GM18498 (cell line): Measurements from ENCODE around the gene PTK6.
"Not testable (repeated sequence)": the region's sequence is repeated elsewhere in the genome, so short reads cannot be mapped to it uniquely, and the experiment has no call there.

Experiments
- ATAC-seq: cut with Tn5 transposase; IDR thresholded peaks from one replicate; pipeline ENCODE4 v1.9.1; 2021; ENCODE audit warnings: mild to moderate bottlenecking, moderate library complexity; ENCODE audit not compliant: unreplicated experiment

The PTK6 gene

DNA sequence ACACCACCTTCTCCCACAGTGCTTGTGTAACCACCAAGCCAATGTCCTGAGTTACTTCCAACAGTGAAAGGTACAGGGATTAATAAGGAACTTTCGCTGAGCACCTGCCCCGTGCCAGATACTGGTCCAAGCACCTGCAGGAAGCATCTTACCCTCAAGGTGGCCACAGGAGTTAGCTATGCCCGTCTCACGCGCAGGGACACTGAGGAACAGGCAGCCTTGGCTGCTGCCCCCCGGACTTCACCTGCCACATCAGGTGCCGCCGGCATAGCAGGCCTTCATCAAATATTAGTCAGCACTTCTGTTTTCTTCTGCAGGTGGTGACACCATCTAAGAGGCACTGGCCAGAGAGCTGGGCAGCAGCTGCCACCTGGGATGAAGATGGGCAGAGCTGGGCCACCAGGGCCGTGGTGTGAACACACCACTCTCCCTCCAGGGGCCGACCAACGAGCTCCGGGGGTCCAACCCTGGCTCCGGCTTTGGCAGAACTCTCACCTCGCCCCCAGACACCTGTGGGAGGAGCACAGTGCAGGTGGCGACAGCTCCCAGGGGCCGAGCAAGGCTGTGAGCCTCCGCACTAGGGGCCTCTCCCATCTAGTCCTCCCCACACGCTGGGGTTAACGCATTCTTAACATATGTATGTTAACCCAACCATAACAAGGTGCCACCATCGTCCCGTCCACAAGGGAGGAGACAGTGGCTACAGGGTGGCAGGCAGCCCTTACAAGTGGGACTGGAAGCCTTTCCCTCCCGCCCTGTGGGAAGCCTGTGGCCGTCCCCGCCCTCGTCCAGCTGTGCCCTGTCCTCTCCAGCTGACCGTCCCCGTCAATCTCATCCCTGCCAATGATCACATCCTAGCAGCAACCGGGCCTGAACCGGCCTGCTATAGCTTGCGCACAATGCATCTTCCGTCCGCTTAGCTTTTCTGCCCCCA lies 19.5 kb downstream of the PTK6 start:
- ATAC-seq: no peak

DNA sequence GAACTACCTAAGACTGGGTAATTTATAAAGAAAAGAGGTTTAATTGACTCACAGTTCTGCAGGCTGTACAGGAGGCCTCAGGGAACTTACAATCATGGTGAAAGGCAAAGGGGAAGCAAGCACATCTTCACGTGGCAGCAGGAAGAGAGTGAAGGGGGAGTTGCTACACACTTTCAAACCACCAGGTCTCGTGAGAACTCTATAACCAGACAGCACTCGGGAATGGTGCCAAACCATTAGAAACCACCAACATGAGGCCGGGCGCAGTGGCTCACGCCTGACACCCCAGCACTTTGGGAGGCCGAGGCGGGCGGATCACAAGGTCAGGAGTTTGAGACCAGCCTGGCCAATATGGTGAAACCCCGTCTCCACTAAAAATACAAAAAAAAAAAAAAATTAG lies 22.7 kb downstream of the PTK6 start:
- ATAC-seq: not testable (repeated sequence)

DNA sequence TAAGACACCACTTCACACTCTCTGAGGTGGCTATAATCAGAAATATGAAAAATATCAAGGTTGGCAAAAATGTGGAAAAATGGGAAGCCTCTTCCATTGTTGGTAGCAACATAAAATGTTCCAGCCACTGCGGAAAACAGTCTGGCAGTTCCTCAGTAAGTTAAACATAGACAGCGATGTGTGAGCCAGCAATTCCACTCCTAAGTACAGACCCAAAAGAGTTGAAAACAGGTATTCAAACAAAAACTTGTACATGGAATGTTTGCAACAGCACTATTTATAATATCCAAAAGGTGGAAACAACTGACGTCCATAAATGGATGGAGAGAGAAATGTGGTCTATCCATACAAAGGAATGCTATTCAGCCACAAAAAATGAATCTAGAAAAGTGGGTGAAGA lies 24.0 kb downstream of the PTK6 start:
- no peak for ATAC-seq

DNA sequence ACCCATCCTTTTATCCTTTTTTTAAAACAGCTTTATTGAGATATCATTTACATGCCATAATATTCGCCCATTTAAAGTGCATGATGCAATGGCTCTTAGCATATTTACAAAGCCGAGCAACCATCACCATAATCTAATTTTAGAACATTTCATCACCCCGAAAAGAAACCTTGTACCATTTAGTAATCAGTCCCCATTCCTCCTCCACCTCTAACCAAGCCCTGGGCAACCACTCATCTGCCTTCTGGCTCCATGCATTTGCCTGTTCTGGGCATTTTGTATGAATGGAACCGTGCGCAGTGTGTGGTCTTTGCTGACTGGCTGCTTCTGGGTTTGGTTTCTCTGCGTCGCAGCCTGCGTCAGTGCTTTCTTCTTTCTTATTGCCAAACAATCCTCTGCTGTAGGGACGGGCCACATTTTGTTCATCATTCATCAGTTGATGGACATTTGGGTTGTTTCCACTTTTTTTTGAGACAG lies 28.1 kb downstream of the PTK6 start:
- no peak for ATAC-seq

DNA sequence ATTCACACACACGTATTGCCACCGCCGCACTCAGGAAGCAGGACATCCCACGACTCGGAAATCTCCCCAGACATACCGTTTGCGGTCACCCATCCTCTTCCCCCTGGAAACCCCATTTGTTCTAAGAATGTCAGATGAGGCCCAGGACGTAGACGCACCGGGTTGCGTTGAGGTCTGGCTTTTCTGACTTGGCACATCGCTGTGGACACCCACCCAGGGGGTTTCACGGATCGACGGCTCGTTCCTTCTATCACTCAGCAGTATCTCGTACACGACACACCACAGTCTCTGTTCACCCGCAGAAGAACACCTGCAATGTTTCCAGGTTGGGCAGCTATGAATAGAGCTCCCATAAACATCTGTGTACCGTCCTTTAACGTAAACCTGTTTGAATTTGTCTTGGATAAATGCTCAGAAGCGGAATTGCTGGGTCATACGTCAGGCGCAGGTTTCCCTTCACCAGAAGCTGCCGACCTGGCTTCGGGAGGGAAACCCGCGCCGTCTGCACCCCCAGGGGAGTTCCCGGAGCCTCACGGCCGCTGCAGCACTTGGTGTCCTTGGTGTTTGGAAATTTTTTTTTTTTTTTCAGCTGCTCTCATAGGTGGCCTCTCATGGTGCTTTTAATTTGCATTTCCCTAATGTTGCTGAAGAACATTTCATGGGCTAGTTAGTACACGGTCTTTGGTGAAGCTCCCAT lies 29.0 kb downstream of the PTK6 start:
- ATAC-seq: no peak

DNA sequence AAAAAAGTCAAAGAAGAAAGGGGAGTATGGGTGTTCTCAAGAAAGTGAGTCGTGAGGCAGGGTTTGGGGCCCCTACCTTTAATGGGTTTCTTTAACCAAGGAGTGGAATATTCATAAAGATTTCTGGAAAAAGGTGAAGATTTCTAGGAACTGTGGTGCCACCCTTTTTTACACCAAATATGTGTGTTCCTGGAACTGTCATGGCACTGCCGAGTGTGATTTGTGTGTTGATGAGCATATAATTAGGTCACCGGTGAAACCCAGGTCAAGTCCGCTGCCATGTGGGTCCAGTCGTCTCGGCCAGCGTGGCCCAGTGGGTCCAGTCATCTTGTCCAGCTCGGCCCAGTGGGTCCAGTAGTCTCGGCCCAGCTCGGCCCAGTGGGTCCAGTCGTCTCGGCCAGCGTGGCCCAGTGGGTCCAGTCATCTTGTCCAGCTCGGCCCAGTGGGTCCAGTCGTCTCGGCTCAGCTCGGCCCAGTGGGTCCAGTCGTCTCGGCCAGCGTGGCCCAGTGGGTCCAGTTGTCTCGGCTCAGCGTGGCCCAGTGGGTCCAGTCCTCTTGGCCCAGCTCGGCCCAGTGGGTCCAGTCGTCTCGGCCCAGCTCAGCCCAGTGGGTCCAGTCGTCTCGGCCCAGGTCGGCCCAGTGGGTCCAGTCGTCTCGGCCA lies 30.0 kb downstream of the PTK6 start:
- no peak for ATAC-seq

DNA sequence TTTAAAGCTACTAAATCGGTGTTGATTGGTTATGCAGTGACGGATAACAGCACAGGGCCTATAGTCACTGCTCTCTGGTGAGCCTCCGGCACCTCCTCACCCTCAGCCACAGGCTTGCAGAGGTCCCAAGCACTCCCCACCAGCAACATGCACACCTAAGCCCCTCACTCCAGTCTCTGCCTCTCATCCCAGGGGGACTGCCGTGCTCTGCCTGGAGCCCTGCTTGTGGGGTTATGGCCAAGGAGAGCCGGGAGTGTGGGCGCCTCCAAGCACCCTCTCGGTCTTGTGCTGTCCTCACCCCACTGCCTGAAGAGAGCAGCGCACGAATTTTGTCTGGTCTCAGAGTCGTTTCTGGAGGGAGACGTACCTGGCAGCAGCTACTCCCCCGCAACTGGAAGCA lies 31.5 kb downstream of the PTK6 start:
- ATAC-seq: no peak

DNA sequence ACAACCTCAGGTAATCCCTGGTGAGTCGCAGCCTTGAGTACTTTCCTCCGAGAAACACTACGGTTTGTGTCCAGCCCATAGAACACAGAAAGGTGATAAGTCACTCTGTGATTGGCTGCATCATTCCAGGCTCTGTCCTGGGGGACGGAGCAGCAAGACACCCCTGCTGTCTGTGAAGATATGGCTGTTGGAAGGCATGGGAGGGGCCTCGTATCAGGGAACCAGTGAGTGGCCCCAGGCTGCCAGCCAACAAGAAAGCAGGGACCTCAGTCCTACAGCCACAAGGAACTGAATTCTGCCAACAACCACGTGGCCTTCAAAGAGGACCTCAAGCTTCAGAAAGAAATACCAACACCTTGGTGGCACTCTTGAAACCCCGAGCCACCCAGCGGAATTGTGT lies 31.9 kb downstream of the PTK6 start:
- ATAC-seq: no peak

DNA sequence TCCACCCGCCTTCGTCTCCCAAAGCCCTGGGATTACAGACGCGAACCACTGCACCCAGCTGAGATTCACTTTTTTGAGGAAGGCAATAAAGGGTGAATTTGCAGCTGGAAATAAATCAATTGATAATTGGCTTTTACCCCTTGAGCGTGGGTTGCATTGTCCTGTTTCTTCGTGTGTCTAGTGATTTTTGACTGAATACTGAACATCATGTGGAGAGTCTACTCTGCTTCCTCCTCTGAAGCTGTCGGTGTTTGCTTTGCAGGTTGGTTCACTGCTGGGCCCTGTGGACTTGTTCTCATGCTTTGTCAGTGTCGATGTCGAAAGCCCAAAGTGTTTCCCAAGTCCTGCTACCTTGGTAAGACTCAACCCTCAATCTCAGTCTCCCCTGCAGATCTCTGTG lies 32.5 kb downstream of the PTK6 start:
- no peak for ATAC-seq

DNA sequence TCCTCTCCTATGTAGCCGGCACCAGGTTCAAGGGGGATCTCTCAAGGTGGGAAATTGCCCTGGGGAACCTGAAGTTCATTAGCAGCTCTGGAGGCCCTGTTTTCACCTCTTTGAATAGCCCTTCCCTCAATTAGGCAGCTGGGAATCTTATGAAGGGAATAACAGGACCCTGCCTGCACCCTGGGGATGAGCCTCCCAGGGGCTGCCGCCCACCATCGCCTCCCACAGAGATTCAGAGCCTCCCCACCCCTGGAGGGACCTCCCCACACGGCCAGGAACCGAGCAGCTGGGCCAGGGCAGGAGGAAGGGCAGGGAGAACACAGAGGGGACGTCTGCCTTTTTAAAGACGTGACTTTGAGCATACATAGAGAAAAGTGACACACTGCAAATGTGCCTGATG lies 33.7 kb downstream of the PTK6 start:
- no peak for ATAC-seq

DNA sequence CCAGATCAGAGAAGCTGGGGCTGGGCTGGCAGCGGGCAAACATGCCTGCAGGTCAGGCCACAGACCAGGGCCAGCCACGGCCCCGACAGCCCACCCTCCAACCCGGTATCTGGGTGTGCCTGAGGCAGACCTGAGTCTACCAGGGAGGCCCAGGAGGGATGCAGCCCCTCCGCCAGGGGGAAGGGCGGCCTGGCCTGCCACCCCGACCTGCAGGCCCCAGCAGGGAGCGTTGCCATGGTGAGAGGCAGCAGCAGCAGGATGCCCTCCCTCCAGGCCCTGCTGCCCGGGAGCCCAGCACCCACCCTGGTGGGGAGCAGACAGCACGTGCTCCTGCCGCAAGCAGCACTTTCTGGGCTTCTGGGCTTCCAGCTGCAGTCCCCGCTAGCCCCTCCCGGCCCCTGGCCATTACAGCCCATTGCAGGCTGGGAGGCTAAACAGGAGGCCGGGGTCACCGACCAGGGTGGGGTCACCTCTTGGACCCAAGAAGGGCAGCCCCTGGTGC lies 34.5 kb downstream of the PTK6 start:
- ATAC-seq: no peak

DNA sequence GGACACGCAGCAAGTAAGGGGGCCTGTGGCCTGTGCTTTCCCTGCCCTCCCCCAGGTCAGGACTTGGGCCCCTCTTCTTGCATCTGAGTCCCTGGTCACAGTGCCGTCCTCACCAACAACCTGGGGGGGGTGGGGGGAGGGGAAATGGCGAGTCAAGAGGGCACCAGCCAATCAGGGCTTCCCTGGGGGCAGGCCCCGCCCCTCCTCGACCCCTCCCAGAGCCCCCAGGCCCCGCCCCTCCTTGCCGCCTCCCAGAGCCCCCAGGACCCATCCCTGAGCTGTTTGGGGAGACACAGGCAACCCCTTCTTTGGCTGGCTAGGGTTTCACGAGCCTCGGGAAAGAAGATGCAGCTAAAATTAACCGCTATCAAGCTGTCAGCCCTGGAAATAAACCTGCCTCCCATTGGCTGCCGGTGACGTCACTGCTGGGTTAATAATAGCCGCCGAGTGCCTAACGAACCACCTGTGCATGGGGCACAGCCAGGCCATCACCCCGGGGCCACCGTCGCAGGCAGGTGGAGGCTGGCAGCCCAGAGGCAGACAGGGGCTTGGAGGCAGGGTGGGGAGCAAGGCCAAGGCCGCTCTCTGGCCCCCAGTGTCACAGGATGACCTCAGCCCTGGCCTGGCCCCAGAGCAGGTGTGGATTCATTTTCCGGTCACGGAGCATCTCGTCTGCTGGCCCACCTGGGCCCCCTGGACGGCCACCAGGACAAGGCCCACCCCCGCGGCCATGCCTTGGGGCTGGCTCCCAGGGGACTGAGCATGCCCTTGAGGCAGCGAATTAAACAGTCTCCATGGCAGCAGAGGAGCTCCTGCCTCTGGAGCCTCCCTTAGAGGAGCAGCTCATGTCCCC lies 35.1 kb downstream of the PTK6 start:
- ATAC-seq: no peak

DNA sequence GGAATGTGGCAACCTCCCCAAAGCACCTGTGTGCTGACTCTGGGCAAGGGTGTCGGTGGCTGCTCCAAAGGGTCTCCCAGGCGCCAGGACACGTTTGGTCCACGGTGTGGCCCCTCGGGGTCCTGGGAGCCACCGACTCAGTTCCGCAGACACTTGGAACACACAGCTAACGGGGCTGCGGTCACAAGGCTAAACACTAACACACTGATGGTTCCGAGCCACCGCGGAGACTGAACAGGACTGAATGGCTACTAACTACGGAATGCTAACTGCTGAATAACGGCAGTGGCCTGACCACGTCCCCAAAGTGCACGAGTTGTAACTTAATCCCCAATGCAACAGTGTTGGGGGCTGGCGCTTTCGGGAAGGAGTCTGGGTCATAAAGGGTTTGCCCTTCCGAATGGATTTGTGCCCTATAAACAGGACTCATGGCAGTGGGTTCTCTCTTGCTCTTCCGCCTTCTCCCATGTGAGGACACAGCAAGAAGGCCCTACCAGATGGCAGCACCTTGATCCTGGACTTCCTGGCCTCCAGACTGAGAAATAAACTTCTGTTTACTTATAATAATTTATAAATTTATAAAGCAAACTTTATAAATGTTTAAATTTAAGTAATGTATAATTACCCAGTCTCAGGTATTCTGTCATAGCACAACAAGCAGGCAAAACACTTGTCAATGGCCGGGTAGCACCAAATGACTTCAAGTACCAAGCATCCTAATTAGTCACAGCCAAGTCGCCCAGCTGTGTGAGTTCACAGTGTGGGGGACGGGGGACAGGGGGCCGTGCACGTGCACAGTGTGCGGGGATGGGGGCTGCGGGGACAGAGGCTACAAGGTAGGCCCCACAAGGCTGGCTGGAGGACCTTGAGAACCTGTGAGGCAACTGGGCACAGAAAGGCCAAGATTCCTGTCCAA lies 36.0 kb downstream of the PTK6 start:
- no peak for ATAC-seq

DNA sequence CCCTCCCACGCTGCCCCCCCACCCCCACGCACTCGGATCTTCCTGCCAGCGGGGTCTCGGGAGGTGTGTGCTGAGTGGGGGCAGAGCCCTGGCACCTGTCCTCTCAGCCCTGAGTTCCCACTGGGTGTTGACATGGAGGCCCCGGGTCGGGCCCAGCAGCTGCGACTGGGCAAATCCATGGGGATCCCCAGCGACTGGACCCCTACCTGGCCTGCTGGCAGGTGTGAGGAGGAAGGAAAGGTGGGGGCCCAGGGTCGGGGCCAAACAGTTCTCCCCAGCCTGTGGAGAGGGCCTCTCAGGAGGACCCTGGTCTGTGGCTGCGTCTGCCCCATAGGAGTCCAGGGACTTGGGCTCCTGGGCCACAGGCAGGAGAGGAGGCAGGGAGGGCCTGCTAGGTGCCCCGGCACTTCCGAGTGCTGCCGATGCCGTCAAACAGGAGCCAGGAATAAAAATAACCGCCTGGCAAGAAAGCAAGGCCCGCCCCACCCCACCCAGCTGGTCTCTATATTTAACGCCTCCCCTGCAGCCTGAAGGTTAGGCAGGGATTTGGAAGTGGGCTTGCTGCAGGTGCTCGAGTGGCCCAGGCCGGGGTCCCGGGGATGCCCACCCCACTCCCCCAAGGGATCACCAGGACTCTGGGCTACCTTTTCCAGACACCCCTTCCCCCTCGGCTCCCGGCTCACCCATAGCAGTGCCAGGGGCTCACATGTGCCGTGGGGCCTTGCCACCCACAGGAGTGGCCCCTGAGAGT lies 36.9 kb downstream of the PTK6 start:
- no peak for ATAC-seq

DNA sequence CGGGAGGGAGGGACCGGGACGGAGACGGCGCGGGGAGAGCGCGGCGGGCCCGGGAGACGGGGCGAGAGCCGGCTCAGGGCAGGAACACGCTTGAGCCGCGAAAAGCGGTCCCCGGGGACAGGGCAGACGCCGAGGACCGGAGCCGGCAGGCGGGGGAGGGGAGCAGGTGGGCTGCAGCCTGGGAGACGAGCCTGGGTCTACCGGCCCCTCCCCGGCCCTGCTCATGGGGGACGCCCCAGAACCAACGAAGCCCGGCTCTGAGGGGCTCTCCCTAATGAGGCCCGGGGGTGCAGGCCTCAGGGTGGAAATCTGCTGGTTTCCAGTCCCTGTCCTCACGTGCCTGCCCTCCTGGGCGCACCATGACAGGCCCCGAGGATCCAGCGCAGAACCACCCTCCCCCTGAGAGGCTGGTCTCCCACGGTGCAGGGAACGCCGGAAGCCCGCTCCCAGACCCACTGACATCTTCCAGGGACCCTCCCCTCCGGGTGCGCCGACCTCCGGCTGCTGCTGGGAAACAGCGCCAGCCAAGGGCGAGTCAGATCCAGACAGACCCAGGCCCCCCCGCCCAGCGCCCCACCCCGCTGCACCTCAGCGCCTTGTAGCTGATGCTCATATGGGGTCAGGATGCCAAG lies 37.7 kb downstream of the PTK6 start:
- no peak for ATAC-seq

DNA sequence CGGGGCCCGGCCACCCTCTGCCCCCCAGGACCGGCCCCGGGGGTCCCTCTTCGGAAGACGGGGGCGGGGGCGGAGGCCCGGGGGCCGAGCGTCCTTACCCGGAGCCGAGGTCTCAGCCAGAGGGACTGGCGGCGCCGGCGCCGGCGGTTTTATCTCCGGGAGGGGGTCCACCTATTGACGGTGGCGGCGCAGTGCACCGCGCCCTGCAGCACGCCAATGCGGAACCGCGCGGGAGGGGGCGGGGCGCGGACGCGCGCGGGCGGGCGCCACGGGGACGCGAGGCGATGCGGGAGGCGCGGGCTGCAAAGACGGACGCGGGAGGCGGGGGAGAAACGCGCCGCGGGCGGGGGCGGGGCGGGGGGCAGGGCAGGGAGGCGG lies 38.2 kb downstream of the PTK6 start, which contains the start of gene EEF1A2:
Gene EEF1A2, minus strand, starts transcription at position 124 of the 378 bp plus-strand sequence. CDS start 1,320 bp downstream, outside the sequence.
- ATAC-seq: no peak

DNA sequence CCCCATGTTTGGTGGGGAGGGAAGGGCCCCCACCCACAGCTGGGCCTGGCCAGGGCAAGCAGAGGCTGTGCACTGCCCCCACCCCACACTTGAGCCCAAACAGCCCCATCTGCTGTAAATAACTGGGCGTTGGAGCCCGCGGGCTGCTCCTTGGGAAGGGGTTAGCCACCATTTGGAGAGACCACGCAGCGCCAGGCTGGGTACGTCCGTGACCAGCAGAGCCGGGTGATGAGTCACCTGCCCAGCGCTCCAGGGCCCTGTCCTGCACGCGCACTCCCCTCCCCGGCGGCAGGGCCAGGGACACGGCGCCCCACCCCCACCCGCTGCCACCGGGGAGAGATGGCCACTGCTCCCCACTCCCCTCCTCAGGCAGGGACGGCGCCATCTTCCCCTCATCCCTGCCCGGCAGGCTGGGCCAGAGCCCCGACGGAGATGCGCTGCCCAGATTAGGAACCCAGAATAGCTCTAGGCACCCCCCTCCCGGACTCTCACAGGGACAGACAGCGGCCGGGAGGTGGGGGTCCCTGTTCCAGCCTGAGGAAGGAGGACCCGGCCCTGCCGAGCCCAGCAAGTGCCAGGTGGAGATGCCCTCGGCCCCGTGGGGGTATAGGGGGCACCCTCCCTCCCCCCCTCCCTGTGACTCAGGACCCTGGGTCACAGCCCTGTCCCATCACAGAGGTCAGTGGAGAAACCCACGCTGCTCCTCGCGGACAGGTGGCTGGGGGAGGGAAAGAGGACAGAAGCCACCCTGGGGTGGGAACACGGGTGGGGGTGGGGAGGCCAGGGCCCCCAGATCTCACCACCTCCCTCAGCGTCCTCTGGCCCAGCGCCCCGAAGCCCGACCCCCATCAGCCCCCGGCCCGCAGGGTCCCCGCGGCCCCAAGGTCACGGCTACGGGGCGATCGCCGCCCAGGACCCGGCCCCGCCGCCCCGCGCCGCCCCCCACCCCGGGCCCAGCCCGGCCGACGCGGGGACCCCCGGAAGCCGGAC lies 38.9 kb downstream of the PTK6 start:
- no peak for ATAC-seq
